Glomerular visceral epithelial cell (primary cell): ENCODE measurements around the gene NOD1.
"Not testable (repeated sequence)": the region's sequence is repeated elsewhere in the genome, so short reads cannot be mapped to it uniquely, and the experiment has no call there.

Experiments used
- DNase-seq: peaks from one replicate; pipeline ENCODE4 v3.0.0-alpha.2; 2016; ENCODE audit errors: extremely low spot score

Gene NOD1, protein sequence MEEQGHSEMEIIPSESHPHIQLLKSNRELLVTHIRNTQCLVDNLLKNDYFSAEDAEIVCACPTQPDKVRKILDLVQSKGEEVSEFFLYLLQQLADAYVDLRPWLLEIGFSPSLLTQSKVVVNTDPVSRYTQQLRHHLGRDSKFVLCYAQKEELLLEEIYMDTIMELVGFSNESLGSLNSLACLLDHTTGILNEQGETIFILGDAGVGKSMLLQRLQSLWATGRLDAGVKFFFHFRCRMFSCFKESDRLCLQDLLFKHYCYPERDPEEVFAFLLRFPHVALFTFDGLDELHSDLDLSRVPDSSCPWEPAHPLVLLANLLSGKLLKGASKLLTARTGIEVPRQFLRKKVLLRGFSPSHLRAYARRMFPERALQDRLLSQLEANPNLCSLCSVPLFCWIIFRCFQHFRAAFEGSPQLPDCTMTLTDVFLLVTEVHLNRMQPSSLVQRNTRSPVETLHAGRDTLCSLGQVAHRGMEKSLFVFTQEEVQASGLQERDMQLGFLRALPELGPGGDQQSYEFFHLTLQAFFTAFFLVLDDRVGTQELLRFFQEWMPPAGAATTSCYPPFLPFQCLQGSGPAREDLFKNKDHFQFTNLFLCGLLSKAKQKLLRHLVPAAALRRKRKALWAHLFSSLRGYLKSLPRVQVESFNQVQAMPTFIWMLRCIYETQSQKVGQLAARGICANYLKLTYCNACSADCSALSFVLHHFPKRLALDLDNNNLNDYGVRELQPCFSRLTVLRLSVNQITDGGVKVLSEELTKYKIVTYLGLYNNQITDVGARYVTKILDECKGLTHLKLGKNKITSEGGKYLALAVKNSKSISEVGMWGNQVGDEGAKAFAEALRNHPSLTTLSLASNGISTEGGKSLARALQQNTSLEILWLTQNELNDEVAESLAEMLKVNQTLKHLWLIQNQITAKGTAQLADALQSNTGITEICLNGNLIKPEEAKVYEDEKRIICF

DNA sequence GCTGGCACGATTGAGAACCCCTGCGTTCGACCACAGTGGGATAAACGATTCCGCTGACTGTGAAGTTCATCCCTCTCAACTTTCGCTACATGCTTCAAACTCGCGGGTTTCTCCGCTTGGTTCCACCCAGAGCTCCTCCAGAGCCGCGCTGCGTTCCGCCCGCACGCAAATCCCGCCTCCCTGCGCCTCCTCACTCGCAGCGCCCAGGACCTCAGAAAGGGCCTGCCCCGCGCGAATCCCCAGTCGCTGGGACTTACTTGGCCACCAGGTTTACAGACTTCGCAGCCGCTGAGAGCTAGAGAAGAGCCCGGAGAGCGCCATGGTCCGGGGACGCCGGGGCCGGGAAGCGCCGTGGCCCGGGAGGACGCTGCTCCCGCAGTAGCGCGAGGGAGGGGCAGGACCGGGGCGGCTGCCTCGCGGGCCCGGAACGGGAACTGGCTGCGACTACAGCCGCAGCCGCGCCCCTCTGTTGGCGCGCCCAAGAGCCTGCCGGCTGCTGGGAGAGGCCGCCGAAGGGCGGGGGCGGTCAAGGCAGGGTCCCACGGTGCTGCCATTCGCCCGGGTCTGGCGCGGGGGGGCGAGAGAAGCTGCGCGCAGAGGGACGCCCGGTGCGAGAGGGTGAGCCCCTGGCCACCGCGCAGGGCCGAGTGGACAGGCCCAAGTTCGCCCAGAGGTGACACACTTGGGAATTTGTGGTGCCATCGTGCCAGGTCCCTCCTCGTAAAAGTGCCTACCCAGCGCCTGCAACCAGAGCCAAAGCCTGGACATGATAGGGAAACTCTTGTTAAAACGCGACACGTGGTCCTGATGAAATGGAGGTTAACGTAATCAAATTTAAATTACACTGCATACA lies at the start of gene NOD1:
TSS of gene NOD1 (minus strand) at position 436 of the 853 bp plus-strand sequence. CDS start 21,863 bp downstream, outside the sequence.
- peak; percentile 65 for DNase-seq

DNA sequence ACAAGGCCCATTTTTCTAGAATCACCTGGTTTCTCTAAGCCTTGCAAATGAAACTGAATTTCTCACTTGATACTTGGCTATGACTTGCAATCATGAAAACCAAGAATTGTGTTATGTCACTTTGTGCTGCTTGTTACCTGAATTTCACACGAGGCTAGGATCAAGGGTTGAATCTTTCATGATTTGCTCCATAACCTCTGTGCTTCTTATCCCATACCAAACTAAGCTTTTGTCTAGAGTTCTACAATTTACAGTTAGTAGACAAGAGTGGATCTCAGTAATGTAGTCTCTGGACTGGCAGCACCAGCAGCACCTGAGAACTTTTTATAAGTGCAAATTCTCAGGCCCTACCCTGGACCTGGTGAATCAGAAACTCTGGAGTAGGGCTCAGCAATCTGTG lies 48.7 kb upstream of the NOD1 start:
- not testable (repeated sequence) for DNase-seq

DNA sequence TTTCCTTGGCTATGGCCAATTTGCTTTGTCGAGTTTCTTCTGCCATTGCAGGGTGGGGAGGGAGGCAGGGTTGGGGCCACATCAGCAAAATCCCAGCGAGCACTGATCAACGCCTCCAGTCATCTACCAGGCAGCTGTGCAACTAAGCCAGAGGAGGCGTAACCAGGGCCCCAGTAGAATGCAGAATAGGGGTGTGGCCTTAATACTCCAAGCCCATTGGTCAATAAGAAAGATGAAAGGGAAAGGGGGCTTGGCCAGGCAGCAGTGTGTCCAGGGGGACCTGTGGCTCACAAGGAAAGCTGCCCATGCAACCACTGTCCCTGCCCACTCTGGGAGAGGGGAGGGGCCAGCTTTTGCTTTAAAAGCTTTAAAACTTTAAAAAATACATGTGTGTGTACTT lies 47.6 kb upstream of the NOD1 start:
- DNase-seq = no peak

DNA sequence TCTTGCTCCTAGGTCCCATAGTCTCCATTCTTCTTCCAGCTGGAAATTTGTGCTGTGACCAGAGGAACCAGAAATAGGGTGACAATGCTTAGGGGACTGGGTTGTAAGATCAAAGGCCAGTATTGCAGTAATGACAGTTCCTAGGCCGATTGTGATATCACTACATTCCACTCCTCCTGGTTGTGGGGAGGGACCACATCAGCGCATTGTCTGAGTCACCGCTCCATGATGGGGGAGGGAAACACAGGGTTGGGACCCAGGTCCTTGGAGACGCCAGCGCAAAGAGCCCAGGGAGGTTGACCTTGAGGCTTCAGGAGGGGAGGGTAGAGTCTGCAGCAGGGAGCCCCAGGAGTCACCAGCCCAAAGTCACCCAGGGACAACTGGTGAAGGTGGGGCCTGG lies 46.8 kb upstream of the NOD1 start:
- no peak for DNase-seq

DNA sequence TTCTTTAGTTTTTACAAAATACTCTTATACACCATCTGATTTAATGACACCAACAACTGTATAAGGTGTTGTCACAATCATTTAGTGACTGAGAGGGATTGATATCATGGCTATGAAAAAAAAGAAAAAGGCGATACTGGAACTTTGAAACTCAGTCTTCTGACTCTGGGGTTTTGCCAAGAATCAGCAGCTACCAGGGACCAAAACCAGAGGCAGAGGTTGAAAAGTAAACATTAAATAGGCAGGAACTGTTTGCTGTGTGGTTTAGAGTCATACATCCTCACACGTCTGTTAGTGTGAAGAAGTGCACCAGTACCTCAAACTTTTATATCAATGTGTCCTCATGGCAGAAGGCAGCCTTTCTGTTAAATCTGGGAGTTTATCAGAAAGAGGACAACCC lies 46.0 kb upstream of the NOD1 start:
- no peak for DNase-seq

DNA sequence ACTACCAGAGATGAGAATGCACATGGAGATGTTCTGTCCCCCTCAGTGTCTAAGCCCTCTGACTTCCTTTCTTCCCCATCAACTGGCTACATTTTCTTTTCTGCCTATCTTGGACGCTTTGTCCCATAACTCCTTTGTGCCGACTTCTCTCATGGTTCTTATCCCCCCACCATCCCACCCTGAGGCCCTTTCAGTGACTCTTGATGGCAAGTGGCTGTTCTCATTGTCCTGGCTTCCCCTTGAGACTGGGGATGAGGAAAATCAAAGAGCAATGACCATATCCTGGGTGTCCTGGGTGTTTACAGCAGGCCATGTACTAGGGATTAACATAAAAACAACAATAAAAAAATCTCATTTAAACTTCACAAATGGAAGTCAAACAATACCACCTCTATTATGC lies 44.9 kb upstream of the NOD1 start:
- DNase-seq = no peak

DNA sequence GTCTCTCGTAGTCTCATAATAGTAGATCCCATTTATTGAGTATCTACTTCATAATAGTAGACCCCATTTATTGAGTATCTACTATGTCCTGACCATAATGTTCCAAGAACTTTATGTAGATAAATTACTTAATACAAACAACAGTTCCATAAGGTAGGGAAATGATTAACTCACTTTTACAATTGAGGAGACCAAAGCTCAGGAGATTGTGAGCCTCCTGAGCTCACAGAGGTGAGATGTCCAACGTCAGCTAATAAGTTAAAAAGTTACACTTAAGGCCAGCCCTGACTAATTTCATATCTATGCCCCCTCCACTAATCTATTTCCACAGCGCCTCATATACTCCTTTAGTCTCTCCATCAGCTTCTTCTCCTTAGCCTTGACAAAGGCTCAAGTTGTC lies 43.6 kb upstream of the NOD1 start:
- DNase-seq = no peak

DNA sequence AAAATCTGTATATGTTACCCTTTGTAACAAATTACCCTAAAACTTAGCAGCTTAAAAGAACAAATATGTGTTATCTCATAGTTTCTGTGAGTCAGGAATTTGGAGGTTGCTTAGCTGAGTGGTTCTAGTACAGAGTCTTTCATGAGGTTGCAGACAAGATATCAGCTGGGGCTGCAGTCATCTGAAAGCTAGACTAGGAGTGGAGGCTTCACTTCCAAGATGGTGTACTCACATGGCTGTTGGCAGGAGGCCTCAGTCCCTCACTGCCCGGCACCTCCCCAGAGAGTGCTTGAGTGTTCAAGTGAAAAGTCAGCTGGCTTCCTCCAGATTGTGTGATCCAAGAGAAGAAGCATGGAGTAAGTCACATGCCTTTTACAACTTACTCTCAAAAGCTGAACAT lies 42.9 kb upstream of the NOD1 start:
- no peak for DNase-seq

DNA sequence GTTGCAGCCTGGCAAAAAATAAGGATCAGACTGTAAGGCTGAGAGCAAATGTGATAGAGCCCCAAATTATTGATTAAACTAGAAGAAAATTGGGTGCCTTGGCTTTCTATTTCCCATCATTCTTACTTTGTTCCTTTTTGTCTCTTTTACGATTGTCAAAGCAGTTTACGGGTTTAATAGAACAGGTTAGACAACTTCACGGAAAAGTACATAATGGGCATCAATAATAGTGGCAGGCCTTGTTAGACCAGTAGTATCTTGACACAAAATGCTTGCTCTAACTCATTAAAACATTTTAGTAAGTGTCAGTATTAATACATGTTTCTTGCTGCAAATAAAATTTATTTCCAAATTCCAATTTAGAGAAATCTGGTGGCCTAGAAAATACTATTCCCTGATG lies 40.5 kb upstream of the NOD1 start:
- no peak for DNase-seq

DNA sequence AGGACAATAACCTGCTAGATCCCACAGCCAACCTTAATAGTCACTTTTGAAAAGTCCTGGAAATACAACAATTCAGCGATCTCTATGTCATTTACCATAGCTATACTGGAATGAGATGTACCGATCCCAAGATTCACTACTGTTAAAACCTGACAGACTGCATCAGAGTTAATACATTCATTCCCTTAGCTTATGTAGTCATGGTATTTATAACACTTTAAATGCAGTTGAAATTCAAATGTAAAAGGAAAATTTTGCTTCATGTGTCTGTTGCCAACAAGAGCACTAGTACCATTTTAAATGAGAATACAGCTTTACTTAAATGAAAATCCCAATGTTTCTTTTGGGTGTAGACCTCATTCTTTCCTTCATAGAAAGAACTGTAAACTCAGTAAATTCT lies 37.2 kb upstream of the NOD1 start:
- no peak for DNase-seq

DNA sequence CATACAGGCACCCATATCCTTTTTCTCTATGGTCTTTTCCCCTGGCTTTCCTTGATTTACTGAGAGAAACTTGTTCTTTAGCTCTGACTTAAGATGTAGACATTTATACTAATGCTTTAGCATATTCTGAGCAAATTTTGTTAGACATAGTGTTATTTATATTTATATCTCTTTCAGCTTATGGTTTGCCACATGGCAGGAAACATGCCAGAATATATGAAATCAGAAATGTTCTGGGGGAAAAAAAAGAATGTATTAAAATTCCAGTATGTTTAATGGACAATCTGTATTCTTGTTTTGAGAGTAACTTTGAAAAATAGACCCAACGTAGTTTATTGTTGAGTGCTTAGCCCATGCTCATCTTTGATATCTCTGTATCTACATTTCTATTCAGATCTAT lies 36.2 kb upstream of the NOD1 start:
- DNase-seq = no peak

DNA sequence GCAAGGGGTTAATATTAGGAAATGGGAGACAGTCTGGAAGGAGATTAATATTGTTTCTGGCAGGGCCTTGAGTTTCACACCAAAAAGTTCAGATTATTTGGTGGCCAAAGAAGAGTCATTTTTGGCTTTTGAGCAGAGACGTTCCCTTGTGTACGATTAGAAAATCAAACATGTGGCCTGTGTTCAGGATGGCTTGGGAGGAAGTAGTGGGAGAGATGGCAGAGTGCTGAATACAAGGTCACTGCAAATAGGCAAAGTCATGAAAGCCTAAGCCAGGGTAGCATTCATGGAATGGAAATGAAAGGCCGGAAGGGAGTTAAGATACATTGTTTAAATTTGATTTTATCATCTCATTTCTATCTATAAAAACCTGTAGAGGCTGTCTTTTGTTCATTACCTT lies 35.6 kb upstream of the NOD1 start:
- no peak for DNase-seq

DNA sequence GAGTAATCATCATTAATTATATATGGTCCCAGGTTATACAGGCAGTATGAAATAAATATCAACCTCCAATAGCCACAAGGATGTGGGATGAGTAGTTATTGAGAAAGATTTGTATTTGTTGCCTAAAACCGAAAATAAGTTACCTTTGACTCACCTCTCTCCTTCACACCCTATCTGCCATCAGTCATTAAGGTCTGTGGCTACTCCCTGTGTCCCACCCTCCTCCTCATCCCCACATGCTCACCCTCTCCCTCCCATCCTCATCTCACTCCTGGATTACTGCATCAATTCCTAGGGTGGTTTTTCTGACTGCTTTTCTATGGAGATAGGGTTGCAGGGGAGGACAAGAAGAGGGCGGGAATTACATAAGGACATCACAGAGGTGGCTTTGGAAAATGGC lies 35.2 kb upstream of the NOD1 start:
- DNase-seq = no peak

DNA sequence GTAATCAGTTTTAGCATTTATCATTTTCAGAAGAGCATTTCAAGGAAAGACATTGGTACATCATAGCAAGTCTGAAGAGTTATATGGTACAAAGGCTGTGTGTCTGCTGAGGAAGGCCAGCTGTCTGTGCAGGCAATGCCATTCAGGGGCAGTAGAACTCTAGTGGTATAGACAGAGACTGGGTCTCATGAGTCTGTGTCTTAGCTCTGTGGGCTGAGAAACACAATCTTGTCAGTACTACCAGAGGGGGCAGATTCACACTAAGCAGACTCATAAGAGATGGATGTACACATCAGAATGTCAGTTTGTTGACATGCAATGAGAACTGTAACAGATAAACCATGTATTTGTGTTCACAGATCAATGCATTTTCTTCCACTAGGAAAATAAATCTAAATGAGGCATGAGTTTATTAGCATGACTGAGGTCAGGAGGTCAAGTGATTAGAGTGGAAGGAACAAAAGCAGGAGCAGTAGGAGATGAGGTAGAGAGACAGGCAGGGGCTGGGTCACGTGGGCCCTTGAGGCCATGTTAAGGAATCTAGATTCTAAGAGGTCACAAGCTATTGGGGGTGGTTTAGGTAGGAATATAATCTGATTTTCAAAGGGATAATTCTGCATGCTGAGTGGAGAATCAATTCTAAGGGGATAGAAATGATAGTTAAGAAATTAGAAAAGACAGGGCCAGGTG lies 33.5 kb upstream of the NOD1 start:
- no peak for DNase-seq

DNA sequence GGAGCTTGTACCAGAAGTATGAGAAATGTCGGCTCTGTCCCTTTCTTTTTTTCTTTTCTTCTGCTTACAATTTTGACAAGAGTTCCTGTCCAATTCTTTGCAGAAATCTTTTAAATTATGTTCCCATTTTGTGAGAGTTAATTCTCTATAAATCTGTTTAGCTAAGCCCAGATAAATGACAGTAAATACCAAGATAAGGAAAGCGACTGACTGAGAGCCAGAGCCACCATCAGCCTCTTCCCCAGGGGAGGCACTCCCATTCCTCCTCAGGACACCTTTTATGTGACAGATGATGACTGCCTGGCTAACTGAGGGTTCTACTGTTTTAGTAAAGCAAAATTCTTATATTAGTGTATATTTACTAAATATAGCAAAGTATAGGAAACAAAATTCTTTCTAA lies 32.9 kb upstream of the NOD1 start:
- no peak for DNase-seq

DNA sequence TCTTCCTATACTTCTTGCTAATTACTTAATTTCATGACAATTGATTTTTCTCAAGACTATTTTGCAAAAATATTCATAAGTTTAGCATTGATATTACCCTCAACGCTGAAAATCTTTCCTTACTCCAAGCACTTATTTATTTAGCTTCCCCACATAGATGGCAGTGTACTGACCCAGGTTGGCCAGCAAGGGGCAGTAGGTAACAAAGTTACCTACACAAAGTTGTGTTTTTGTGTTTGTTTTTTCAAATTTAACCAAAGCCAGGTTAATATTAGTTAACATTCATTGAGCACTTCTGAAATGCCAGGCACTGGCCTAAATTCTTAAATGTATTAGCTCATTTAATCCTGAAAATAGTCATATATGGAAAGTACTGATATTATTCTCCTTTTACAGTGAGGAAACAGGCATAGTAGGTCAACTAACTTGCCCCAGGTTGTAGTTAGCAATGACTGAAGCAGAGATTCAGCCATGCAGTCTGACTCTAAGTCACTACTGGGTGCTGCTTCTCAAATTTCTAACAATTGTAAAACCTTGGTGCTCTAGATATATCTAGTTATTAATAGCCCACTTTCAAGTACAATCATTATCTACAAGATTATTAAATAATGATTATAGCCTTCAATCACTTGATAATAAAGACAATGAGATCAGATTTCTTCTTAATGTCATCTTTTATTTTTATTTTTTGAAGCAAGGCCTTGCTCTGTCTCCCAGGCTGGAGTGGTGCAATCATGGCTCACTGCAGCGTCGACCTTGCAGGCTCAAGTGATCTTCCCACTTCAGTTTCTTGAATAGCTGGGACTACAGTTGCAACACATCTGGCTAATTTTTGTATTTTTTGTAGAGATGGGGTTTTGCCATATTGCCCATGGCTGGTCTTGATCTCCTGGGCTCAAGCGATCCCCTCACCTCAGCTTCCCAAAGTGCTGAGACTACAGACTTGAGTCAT lies 31.8 kb upstream of the NOD1 start:
- DNase-seq = peak; percentile 41

DNA sequence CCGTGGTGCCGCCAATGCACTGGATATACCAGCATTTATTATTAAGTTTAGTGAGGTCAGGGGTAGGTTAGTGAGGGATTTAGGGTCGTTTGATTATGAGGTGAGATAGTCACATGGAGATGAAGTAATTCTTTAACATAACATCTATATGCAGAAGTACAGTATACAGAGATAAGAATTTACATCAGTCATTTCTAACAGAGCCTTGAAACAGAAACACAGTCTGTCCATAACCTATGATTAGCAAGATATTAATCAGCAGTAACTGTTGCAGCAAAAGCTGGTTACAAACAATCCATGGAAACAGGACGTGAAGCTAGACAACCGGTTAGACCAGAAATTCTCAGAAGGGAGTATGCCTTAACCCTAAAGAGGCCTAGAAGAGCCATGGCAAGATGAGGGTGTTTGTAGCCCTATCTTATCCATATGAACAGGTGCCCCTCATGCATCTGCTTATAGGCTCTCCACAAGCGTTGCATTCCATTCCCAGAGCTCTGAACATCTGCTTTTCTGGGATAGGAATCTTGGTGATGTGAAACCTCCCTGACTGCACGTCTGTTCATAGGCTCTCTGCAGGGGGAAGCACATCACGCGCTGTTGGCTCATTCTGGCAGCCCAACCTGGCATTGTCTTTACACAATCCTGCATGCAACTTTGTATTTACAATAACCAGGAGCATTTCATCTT lies 30.7 kb upstream of the NOD1 start:
- DNase-seq = not testable (repeated sequence)

DNA sequence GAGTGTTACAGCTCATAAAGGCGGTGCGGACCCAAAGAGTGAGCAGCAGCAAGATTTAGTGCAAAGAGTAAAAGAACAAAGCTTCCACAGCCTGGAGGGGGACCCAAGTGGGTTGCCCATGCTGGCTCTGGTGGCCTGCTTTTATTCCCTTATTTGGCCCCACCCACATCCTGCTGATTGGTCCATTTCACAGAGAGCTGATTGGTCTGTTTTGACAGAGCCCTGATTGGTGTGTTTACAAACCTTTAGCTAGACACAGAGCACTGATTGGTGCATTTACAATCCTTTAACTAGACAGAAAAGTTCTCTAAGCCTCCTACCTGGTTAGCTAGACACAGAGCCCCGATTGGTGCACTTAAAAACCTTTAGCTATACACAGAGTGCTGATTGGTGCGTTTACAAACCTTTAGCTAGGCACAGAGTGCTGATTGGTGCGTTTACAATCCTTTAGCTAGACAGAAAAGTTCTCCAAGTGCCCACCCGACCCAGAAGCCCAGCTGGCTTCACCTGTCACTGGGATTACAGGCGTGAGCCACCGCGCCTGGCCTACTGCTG lies 28.8 kb upstream of the NOD1 start:
- DNase-seq = not testable (repeated sequence)

DNA sequence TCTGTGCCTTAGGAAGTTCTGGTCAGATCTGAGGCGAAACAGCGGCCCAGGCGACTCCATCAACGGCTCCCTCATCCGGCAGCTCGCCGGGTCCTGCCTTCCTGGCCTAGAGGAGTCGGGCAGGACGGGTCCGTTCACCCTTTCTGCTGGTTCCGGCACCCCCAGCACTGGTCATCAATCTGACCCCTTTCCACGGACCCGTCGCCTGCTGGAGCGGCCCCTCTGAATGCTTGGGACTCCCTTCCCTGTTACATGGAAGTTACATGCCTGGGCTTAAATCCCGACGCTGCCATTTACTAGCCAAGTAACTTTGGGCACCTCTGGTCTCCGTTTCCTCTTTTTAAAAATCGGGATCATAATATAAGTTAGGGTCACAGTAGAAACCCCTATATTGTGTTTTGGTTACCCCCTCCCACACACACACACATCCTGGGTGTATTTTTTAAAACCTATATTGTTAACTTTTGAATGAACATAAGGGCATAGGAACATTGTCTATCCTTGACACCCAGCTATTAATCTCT lies 26.7 kb upstream of the NOD1 start:
- no peak for DNase-seq
